ENCODE data around the gene SETD1A. TPM values are rescaled to one million over a fixed set of nuclear protein-coding genes. Genes with fewer than 3 reads are reported as not detected.
A peak's percentile ranks its signal among the peaks of the same experiment; 100 is the strongest.

The SETD1A gene
- total and polyA plus RNA-seq, 9 of the 15 experiments (the other 6 are each of a cell fraction or from before 2014, with no cell fraction given) = 0.08 to 36.0 (median 4.2) TPM

DNA sequence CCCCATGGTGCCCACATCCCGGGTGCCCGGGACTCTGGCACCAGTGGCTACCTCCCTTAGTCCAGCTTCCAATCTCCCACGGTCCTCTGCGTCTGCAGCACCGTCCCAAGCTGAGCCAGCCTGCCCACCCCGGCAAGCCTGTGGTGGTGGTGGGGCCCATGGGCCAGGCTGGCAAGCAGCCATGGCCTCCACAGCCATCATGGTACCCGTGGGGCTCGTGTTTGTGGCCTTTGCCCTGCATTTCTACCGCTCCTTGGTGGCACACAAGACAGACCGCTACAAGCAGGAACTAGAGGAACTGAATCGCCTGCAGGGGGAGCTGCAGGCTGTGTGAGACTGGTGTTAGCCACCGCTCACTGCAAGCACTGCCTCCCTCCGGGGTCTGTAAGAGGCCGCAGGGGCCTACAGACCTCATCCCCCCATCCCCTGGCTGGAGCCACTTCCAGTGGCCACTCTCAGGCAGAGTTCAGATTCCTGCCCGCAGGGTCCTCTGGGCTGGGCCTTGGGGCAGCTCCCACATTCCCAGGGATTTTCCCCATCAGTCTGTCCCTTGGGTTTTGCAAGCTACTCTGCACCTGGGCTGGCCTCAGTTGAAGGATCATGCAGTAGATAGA is 3.9 kb upstream of the SETD1A start (continued):
- TF ChIP-seq, protein P1, sequence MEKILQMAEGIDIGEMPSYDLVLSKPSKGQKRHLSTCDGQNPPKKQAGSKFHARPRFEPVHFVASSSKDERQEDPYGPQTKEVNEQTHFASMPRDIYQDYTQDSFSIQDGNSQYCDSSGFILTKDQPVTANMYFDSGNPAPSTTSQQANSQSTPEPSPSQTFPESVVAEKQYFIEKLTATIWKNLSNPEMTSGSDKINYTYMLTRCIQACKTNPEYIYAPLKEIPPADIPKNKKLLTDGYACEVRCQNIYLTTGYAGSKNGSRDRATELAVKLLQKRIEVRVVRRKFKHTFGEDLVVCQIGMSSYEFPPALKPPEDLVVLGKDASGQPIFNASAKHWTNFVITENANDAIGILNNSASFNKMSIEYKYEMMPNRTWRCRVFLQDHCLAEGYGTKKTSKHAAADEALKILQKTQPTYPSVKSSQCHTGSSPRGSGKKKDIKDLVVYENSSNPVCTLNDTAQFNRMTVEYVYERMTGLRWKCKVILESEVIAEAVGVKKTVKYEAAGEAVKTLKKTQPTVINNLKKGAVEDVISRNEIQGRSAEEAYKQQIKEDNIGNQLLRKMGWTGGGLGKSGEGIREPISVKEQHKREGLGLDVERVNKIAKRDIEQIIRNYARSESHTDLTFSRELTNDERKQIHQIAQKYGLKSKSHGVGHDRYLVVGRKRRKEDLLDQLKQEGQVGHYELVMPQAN (IDR thresholded peaks at IDR 0.05; ENCODE audit: borderline replicate concordance) = no peak
- TF ChIP-seq RBFOX2 (IDR thresholded peaks at IDR 0.05; ENCODE audit: low read depth, low read length) (peak; percentile 59), XRCC5 (IDR thresholded peaks at IDR 0.05; ENCODE audit: low read depth, low read length) (peak; percentile 32; the same call in 1 of the 2 replicates), RBM14 (IDR thresholded peaks at IDR 0.05; ENCODE audit: borderline replicate concordance, insufficient read depth, low read depth, low read length) (no peak), RCOR1 (IDR thresholded peaks at IDR 0.05; ENCODE audit: borderline replicate concordance in 1 of 2, low read depth in 2 of 2, low read length in 2 of 2) (0 out of 4 replicates have a peak, but pooled peaks of 1 of the 2 experiments have one; percentile 22), MYNN (IDR thresholded peaks at IDR 0.05) (peak; percentile 21; the same call in 1 of the 2 replicates), MYNN (CRISPR knock-in tag; IDR thresholded peaks at IDR 0.05) (no peak), TCF7 (IDR thresholded peaks at IDR 0.05; ENCODE audit: borderline replicate concordance) (no peak), ZNF263 (CRISPR knock-in tag; IDR thresholded peaks at IDR 0.05; ENCODE audit: borderline replicate concordance) (peak; percentile 31; the same call in 1 of the 2 replicates), ZNF408 (CRISPR knock-in tag; IDR thresholded peaks at IDR 0.05; ENCODE audit: low read depth) (no peak), SRSF7 (optimal IDR thresholded peaks at IDR 0.05; ENCODE audit: low read depth, low read length) (no peak), GATA2 (CRISPR knock-in tag; IDR thresholded peaks at IDR 0.05) (no peak), POLR2G (IDR thresholded peaks at IDR 0.05; ENCODE audit: low read depth, low read length) (peak; percentile 70), ZZZ3 (IDR thresholded peaks at IDR 0.05) (no peak), LEF1 (IDR thresholded peaks at IDR 0.05) (no peak), STAG1 (CRISPR knock-in tag; IDR thresholded peaks at IDR 0.05; ENCODE audit: borderline replicate concordance) (peak; percentile 84; the same call in 1 of the 2 replicates), SMAD3 (CRISPR knock-in tag; conservative IDR thresholded peaks at IDR 0.05) (0 out of 2 replicates have a peak, but pooled peaks have one; percentile 17), SMC3 (conservative IDR thresholded peaks at IDR 0.05; ENCODE audit: insufficient read depth, low read depth, low read length) (peak; percentile 67; the same call in 1 of the 2 replicates), RB1 (IDR thresholded peaks at IDR 0.05; ENCODE audit: low read depth) (peak; percentile 28; the same call in 1 of the 2 replicates)
- TF ChIP-seq, protein P2, sequence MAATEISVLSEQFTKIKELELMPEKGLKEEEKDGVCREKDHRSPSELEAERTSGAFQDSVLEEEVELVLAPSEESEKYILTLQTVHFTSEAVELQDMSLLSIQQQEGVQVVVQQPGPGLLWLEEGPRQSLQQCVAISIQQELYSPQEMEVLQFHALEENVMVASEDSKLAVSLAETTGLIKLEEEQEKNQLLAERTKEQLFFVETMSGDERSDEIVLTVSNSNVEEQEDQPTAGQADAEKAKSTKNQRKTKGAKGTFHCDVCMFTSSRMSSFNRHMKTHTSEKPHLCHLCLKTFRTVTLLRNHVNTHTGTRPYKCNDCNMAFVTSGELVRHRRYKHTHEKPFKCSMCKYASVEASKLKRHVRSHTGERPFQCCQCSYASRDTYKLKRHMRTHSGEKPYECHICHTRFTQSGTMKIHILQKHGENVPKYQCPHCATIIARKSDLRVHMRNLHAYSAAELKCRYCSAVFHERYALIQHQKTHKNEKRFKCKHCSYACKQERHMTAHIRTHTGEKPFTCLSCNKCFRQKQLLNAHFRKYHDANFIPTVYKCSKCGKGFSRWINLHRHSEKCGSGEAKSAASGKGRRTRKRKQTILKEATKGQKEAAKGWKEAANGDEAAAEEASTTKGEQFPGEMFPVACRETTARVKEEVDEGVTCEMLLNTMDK (IDR thresholded peaks at IDR 0.05; ENCODE audit: borderline replicate concordance, insufficient read depth, low read depth, low read length, poor library complexity, severe bottlenecking) = peak; percentile 73
- TF ChIP-seq, protein P3, sequence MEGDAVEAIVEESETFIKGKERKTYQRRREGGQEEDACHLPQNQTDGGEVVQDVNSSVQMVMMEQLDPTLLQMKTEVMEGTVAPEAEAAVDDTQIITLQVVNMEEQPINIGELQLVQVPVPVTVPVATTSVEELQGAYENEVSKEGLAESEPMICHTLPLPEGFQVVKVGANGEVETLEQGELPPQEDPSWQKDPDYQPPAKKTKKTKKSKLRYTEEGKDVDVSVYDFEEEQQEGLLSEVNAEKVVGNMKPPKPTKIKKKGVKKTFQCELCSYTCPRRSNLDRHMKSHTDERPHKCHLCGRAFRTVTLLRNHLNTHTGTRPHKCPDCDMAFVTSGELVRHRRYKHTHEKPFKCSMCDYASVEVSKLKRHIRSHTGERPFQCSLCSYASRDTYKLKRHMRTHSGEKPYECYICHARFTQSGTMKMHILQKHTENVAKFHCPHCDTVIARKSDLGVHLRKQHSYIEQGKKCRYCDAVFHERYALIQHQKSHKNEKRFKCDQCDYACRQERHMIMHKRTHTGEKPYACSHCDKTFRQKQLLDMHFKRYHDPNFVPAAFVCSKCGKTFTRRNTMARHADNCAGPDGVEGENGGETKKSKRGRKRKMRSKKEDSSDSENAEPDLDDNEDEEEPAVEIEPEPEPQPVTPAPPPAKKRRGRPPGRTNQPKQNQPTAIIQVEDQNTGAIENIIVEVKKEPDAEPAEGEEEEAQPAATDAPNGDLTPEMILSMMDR (IDR thresholded peaks at IDR 0.05 in 2 of 3, conservative IDR thresholded peaks at IDR 0.05 in 1 of 3; ENCODE audit: insufficient read depth in 2 of 3, low read depth in 1 of 3, low read length in 3 of 3) = peak; percentile 91 to 98 (median 93)
